SU-DHL-6 (cell line): ENCODE results near the gene TNNC1.

ENCODE experiments used
- H2AFZ ChIP-seq: fragments of 200-600 bp; sonication (generic); 2 replicates; pipeline ENCODE4 v1.6.1; 2014; ENCODE audit warnings: low read depth, mild to moderate bottlenecking, moderate library complexity, mixed read lengths, antibody characterized with exemption, low read length; ENCODE audit not compliant: severe bottlenecking
- H3F3A ChIP-seq: fragments of 200-600 bp; shearing (Covaris generic); 2 replicates; pipeline ENCODE4 v1.6.0; 2016; ENCODE audit warnings: antibody characterized with exemption, mild to moderate bottlenecking; ENCODE audit not compliant: insufficient read depth
- H3K27ac ChIP-seq: fragments of 200-600 bp; sonication (generic); 2 replicates; pipeline ENCODE4 v1.5.1; 2016; ENCODE audit warnings: low read depth, mild to moderate bottlenecking, low read length, moderate library complexity, mixed read lengths
- H3K27me3 ChIP-seq: fragments of 200-600 bp; sonication (generic), shearing (Covaris generic); 2 replicates; pipeline ENCODE4 v1.6.0; 2014; ENCODE audit warnings: mild to moderate bottlenecking, low read length
- H3K36me3 ChIP-seq: fragments of 200-600 bp; sonication (generic); 2 replicates; pipeline ENCODE4 v1.6.1; 2014; ENCODE audit warnings: mild to moderate bottlenecking, low read length, mixed read lengths
- H3K4me2 ChIP-seq: fragments of 300-600, 200-600 bp; shearing (Covaris generic), sonication (generic); 2 replicates; pipeline ENCODE4 v1.6.0; 2014; ENCODE audit warnings: low read length, low read depth, mild to moderate bottlenecking; ENCODE audit not compliant: poor library complexity, severe bottlenecking
- H3K4me3 ChIP-seq: fragments of 200-600 bp; sonication (generic); 2 replicates; pipeline ENCODE4 v1.5.1; 2014; ENCODE audit warnings: antibody characterized with exemption, low read length, mild to moderate bottlenecking, mixed read lengths; ENCODE audit not compliant: insufficient read depth, poor library complexity, severe bottlenecking
- H3K79me2 ChIP-seq: fragments of 200-600 bp; sonication (generic); 2 replicates; pipeline ENCODE4 v1.6.1; 2014; ENCODE audit warnings: mild to moderate bottlenecking, low read length, moderate library complexity; ENCODE audit not compliant: insufficient read depth
- H3K9ac ChIP-seq: fragments of 200-600 bp; sonication (generic); 2 replicates; pipeline ENCODE4 v1.7.0; 2014; ENCODE audit warnings: mild to moderate bottlenecking, low read length
- H3K9me2 ChIP-seq: fragments of 200-600 bp; sonication (generic); replicated peaks from 2 replicates; pipeline ENCODE4 v1.6.1; 2014; ENCODE audit warnings: low read length; ENCODE audit not compliant: insufficient read depth
- H3K9me3 ChIP-seq: fragments of 200-600 bp; sonication (generic); 2 replicates; pipeline ENCODE4 v1.6.1; 2014; ENCODE audit warnings: low read length, mixed read lengths; ENCODE audit not compliant: insufficient read depth
- H4K20me1 ChIP-seq: fragments of 200-600 bp; sonication (generic); 2 replicates; pipeline ENCODE4 v1.6.1; 2014; ENCODE audit warnings: low read depth, mild to moderate bottlenecking, antibody characterized with exemption, low read length, moderate library complexity, mixed read lengths
- CTCF ChIP-seq: fragments of 200-600 bp; sonication (generic); IDR thresholded peaks from one replicate; pipeline ENCODE4 v1.5.1; 2017; ENCODE audit warnings: antibody characterized with exemption, mild to moderate bottlenecking, low read length, moderate library complexity; ENCODE audit not compliant: insufficient read depth, poor library complexity, severe bottlenecking
- EZH2phosphoT487 ChIP-seq: fragments of 200-600 bp; sonication (generic), shearing (Covaris generic); conservative IDR thresholded peaks from 2 replicates; pipeline ENCODE4 v1.6.1; 2018; ENCODE audit warnings: mild to moderate bottlenecking, antibody characterized with exemption, low read length, moderate library complexity, mixed read lengths

Gene TNNC1

DNA sequence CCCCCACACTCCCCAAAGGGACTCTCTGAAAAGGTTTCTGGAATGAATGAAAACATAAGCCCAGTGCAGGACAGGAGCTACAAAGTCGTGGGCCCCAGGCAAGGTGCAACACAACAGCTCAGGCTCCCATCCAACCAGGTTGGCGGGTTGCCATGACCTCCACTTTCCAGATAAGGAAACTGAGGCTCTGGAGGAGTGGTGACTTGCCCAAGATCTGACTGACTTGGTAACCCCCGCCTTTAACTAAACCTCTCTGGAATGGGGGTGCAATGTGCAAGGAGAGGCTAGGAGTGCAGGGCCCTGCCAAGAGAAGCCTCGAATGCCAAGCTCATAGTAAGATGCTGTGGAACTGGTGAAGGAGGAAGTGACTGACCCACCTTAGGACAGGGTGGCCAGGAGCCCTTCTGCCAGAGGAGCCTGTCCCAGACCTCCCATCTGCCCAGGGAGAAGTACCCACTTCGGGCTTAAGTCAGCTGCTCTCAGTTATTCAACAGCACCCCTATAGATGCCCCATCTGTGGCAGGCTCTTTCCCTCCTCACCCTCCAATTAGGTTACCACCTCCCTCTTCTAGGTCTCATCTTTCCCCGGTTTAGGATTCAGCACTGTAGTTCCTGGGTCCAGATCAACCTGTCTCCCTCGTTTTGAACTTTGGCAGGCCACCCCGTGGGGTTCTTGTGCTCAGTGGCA, 553 bp upstream of the TNNC1 start:
- no peaks in the 10 kb centered on the region for H4K20me1 ChIP-seq
- no peaks in the 10 kb centered on the region for H3K27me3 ChIP-seq
- H3K9me2 ChIP-seq = no peaks in the 10 kb centered on the region
- H3K36me3 ChIP-seq = no peaks in the 10 kb centered on the region
- peak overlapping the region; percentile 93 for H2AFZ ChIP-seq
- H3K4me3 ChIP-seq = peak overlapping the region; percentile 69
- peaks cover 10% of the 10 kb centered on the region; the same call in 1 of the 2 replicates for H3K79me2 ChIP-seq
- peak overlapping the region; percentile 99 for H3K4me2 ChIP-seq
- peaks cover 10% of the 10 kb centered on the region; the same call in 1 of the 2 replicates for H3F3A ChIP-seq
- TF ChIP-seq EZH2phosphoT487 (no peak), CTCF (no peak)
- H3K27ac ChIP-seq = no peak overlapping the region
- H3K9ac ChIP-seq = peak overlapping the region; percentile 94
- H3K9me3 ChIP-seq = no peaks in the 10 kb centered on the region

DNA sequence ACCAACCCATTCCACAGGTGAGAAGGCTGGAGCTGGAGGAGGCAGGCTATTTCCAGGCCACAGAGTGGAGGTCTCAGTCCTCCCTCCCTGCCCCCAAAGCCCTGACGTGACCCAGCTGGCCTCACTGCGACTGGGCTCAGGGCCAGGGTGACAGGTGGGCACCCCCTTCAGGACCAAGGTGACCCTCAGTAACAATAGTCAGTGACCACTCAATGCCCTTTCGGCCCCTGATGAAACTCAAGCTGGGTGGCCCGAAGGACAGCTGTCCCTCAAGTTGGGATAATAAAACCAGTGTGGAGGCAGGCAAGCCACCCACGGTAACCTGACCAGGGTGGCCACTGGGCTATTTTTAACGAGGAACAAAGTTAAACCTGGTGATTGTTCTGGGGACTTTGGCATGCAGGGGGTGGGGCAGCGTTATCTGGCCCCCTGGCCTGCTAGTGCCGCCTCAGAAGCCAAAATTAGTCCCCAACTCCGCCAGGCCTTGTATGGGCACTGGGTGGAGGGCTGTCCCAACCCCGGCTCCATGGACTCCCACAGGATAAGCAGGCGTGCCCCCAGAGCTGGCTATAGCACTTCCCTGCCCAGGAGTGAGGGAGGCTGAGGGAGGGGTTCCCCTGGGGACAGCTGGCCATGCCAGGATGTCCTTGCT, 1.1 kb downstream of the TNNC1 start:
- H3K4me3 ChIP-seq = no peak overlapping the region
- H3K9ac ChIP-seq = no peak overlapping the region

DNA sequence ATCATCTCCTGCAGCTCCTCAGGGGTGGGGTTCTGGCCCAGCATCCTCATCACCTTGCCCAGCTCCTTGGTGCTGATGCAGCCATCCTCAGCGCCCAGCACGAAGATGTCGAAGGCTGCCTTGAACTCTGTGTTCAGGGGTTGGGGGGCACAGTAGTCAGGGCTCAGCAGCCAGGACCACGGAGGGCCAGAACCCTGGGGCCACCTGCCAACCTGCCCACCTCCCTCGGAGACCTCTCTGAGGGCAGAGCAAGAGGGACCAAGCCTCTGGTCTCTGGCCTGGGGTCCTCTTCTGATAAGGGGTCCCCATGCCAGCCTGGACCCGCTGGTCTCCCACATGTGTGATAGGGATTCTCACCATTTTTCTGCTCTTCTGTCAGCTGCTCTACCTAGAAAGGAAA, 1.7 kb downstream of the TNNC1 start:
- no peaks in the 10 kb centered on the region for H3K36me3 ChIP-seq
- no peak overlapping the region for H3K4me2 ChIP-seq
- no peaks in the 10 kb centered on the region for H3K9me3 ChIP-seq
- no peak for TF ChIP-seq EZH2phosphoT487
- TF ChIP-seq CTCF = no peak
- H3K27me3 ChIP-seq = no peaks in the 10 kb centered on the region
- no peak overlapping the region for H3K9ac ChIP-seq
- H2AFZ ChIP-seq = no peak overlapping the region
- H3K79me2 ChIP-seq = peaks cover 10% of the 10 kb centered on the region; the same call in 1 of the 2 replicates
- no peak overlapping the region for H3K27ac ChIP-seq
- peaks cover 5% of the 10 kb centered on the region; the same call in 1 of the 2 replicates for H3F3A ChIP-seq
- H4K20me1 ChIP-seq = no peaks in the 10 kb centered on the region
- H3K4me3 ChIP-seq = no peak overlapping the region
- H3K9me2 ChIP-seq = no peaks in the 10 kb centered on the region

More for the DNA sequence above, 1.1 kb downstream of the TNNC1 start:
- Histone ChIP-seq H3K79me2 (peaks cover 10% of the 10 kb centered on the region; the same call in 1 of the 2 replicates), H3K9me3 (no peaks in the 10 kb centered on the region), H2AFZ (no peak overlapping the region), H3K9me2 (no peaks in the 10 kb centered on the region), H3K4me2 (no peak overlapping the region), H3F3A (peaks cover 5% of the 10 kb centered on the region; the same call in 1 of the 2 replicates), H4K20me1 (no peaks in the 10 kb centered on the region), H3K27me3 (no peaks in the 10 kb centered on the region), H3K27ac (no peak overlapping the region), H3K36me3 (no peaks in the 10 kb centered on the region)
- TF ChIP-seq CTCF = no peak
- no peak for TF ChIP-seq EZH2phosphoT487
